ENCODE measurements around the gene SPATA13. TPM values are rescaled to one million over a fixed set of nuclear protein-coding genes. Genes with fewer than 3 reads are reported as not detected.

Gene SPATA13
- total RNA-seq, 1 experiment from 2014 or later = 21.4 TPM

DNA sequence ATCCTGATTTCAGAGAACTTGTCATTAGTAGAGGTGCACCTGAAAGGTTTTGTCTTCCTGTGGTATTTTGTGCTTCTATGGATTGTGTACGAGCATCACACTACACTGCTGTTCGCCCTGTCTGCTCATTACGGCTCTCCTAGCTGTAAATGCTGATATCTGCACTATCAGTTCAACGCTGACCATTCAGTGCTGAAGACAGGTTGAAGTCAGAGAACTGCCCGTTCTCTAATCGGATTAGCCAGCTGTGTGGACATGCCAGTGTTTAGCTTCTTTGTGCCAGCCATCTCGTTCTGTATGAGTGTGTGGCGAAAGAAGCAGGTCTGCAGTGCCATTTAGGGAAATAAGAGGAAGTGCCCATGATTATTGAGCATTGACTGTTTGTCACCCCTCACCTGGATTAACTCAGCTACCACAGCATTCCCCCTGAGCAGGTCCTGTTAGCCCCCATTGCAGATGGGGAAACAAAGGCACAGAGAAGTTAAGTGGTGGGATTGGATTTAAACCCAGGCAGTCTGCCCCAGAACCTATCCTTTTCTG lies 127.3 kb downstream of the SPATA13 start:
- Histone ChIP-seq H3K36me3 (ENCODE audit: control insufficient read depth in 1 of 2, insufficient read depth in 2 of 2, low read length in 2 of 2) (peaks cover 0 to 3% of the 10 kb centered on the region in 2 experiments; a peak in 2 of 4 replicates), H3K9ac (ENCODE audit: low read length) (no peak overlapping the region), H3K27me3 (ENCODE audit: insufficient read depth, low read length) (no peaks in the 10 kb centered on the region), H3K4me1 (ENCODE audit: control insufficient read depth in 1 of 2, insufficient read depth in 2 of 2, low read length in 2 of 2) (no peaks in the 10 kb centered on the region), H3K79me2 (ENCODE audit: insufficient read depth, low read length) (no peaks in the 10 kb centered on the region), H4K20me1 (ENCODE audit: insufficient read depth) (no peaks in the 10 kb centered on the region), H3K27ac (ENCODE audit: low read depth, low read length) (no peak overlapping the region), H3K4me3 (replicated peaks in 1 of 2; ENCODE audit: low read depth in 1 of 2, low read length in 2 of 2) (no peak overlapping the region), H3K9me2 (ENCODE audit: insufficient read depth) (no peaks in the 10 kb centered on the region), H3K9me3 (ENCODE audit: control insufficient read depth in 1 of 2, insufficient read depth in 1 of 2, low read depth in 1 of 2, low read length in 2 of 2) (no peaks in the 10 kb centered on the region), H3K4me2 (ENCODE audit: low read length) (no peak overlapping the region), H2AFZ (ENCODE audit: low read depth, low read length, poor library complexity, severe bottlenecking) (no peak overlapping the region)
- DNase-seq (ENCODE audit: low read depth, low spot score) (no peak), ATAC-seq (no peak)
- ChIA-PET CTCF (no interaction called here), RAD21 (ENCODE audit: low non-redundant PET in 1 of 2, low total read pairs in 2 of 2, uncharacterized antibody in 2 of 2, unreplicated experiment in 2 of 2) (no interaction called here), POLR2A (no interaction called here)
- TF ChIP-seq, protein P1, sequence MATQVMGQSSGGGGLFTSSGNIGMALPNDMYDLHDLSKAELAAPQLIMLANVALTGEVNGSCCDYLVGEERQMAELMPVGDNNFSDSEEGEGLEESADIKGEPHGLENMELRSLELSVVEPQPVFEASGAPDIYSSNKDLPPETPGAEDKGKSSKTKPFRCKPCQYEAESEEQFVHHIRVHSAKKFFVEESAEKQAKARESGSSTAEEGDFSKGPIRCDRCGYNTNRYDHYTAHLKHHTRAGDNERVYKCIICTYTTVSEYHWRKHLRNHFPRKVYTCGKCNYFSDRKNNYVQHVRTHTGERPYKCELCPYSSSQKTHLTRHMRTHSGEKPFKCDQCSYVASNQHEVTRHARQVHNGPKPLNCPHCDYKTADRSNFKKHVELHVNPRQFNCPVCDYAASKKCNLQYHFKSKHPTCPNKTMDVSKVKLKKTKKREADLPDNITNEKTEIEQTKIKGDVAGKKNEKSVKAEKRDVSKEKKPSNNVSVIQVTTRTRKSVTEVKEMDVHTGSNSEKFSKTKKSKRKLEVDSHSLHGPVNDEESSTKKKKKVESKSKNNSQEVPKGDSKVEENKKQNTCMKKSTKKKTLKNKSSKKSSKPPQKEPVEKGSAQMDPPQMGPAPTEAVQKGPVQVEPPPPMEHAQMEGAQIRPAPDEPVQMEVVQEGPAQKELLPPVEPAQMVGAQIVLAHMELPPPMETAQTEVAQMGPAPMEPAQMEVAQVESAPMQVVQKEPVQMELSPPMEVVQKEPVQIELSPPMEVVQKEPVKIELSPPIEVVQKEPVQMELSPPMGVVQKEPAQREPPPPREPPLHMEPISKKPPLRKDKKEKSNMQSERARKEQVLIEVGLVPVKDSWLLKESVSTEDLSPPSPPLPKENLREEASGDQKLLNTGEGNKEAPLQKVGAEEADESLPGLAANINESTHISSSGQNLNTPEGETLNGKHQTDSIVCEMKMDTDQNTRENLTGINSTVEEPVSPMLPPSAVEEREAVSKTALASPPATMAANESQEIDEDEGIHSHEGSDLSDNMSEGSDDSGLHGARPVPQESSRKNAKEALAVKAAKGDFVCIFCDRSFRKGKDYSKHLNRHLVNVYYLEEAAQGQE (IDR thresholded peaks at IDR 0.05; ENCODE audit: low read depth) = no peak
- no peak for TF ChIP-seq TCF7L2 (IDR thresholded peaks at IDR 0.05; ENCODE audit: borderline replicate concordance, extremely low read depth, insufficient read depth, insufficient read length)
- no peak for TF ChIP-seq ZNF274 (IDR thresholded peaks at IDR 0.05; ENCODE audit: low read depth, low read length)
- TF ChIP-seq ELF1 (IDR thresholded peaks at IDR 0.05; ENCODE audit: borderline replicate concordance, low read depth) = no peak
- TF ChIP-seq, protein P2, sequence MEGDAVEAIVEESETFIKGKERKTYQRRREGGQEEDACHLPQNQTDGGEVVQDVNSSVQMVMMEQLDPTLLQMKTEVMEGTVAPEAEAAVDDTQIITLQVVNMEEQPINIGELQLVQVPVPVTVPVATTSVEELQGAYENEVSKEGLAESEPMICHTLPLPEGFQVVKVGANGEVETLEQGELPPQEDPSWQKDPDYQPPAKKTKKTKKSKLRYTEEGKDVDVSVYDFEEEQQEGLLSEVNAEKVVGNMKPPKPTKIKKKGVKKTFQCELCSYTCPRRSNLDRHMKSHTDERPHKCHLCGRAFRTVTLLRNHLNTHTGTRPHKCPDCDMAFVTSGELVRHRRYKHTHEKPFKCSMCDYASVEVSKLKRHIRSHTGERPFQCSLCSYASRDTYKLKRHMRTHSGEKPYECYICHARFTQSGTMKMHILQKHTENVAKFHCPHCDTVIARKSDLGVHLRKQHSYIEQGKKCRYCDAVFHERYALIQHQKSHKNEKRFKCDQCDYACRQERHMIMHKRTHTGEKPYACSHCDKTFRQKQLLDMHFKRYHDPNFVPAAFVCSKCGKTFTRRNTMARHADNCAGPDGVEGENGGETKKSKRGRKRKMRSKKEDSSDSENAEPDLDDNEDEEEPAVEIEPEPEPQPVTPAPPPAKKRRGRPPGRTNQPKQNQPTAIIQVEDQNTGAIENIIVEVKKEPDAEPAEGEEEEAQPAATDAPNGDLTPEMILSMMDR (IDR thresholded peaks at IDR 0.05 in 2 of 3, conservative IDR thresholded peaks at IDR 0.05 in 1 of 3; ENCODE audit: borderline replicate concordance in 1 of 3, insufficient read depth in 1 of 3, low read depth in 2 of 3, low read length in 2 of 3) = no peak
- TF ChIP-seq, protein P3, sequence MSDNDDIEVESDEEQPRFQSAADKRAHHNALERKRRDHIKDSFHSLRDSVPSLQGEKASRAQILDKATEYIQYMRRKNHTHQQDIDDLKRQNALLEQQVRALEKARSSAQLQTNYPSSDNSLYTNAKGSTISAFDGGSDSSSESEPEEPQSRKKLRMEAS (IDR thresholded peaks at IDR 0.05) = no peak
- intact Hi-C loops (cut with micrococcal nuclease) = no loop called here
- no TSS peak for BruUV-seq (replicated peaks)

All from HCT116 (cell line).